ENCODE data around the gene PNMA8B. TPM values are rescaled to one million over a fixed set of nuclear protein-coding genes. Genes with fewer than 3 reads are reported as not detected.

The PNMA8B gene
- total RNA-seq, 5 donors from 2014 or later (not counting 1 experiment from before 2014, with no cell fraction given), result 0.20 to 1.1 (median 0.44) TPM

DNA sequence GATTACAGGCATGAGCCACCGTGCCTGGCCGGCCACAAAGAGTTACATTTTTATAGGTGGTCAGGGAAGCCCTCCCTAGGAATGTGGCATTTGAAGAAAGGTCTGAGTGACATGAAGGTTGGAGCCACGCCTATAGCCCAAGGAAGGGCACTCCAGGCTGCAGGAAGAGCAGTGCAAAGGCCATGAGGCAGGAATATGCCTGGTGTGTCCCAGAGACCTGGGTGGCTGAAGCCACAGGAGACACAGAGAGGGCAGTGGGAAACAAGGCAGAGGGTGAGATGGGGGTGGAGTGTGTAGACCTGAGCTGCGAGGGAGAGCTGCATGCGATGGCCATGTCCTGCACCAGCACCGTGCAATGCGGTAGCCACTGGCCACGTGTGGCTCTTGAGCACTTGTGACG is 4.9 kb downstream of the PNMA8B start:
- no peaks in the 10 kb centered on the region for H3K9me3 Mint-ChIP-seq
- ChIA-PET POLR2A (no interaction called here), CTCF (no interaction called here)
- H3K27me3 Mint-ChIP-seq, result peaks cover 60 to 79% of the 10 kb centered on the region in 2 donors
- peaks cover 5 to 65% of the 10 kb centered on the region in 2 experiments for H3K4me1 ChIP-seq (ENCODE audit: control insufficient read depth in 1 of 2, extremely low read depth in 1 of 2, insufficient read depth in 2 of 2, low read length in 2 of 2)
- peaks cover 7 to 89% of the 10 kb centered on the region in 2 experiments for H3K27me3 ChIP-seq (replicated peaks in 1 of 2; ENCODE audit: control insufficient read depth in 2 of 2, extremely low read depth in 1 of 2, insufficient read depth in 2 of 2, low read length in 1 of 2)
- no peak for ATAC-seq (replicated peaks in 1 of 4)
- H3K9me3 ChIP-seq, result no peaks in the 10 kb centered on the region
- H3K27ac ChIP-seq (ENCODE audit: low read length), result no peak overlapping the region
- H3K4me3 Mint-ChIP-seq, result peak overlapping the region in 2 of 3 donors; percentile 23 to 43
- DNase-seq, result no peak
- H3K4me1 Mint-ChIP-seq, result peaks cover 42 to 48% (median 44%) of the 10 kb centered on the region in 3 donors
- H3K4me3 ChIP-seq (ENCODE audit: control insufficient read depth in 1 of 2, extremely low read depth in 1 of 2, low read length in 1 of 2), result no peak overlapping the region
- no peaks in the 10 kb centered on the region for H3K36me3 Mint-ChIP-seq
- H3K27ac Mint-ChIP-seq, result no peak overlapping the region
- 36% methylated on average over 3 of the region's 9 CpGs for WGBS (ENCODE audit: insufficient coverage)
- H3K36me3 ChIP-seq (ENCODE audit: control insufficient read depth in 2 of 2, extremely low read depth in 1 of 2, insufficient read depth in 1 of 2, low read length in 1 of 2), result no peaks in the 10 kb centered on the region

DNA sequence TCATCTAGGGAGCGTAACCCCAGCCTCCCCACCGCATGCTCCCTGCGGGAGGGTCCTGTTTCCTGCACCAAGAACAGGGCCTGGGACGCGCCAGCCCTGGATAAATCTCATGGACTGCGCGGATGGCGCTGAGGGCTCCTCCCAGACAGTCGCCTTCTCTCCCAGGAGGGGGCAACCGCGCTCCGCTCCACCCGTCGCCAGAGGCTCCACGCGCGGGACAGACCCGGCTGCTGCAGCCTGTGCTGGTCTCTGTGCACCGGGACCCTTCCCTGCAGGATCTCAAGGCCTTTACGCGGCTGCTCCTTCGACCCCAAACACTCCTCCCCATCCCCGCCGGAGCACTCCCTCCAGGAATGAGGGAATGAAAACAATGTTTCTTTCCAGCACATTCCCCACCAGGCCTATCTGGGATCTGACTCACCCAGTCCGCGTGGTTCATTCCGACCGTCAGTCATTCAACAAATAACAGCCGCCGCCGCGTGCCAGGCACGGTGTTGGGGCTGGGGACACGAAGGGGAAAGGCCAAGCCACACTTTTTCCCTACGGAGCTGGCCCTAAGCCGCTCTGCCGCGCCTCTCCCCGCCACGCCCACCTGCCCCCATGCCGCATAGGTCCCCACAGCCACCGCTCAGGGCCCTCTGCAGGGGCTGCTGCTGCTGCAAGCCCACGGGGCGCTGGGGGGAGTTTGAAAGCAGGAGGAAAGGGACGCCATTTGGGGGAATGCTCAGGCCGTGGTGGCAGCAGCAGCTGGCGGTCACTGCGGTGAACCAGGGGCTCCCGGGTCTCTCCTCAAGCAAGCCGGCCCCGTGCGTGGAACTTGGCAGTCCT is 6.0 kb downstream of the PNMA8B start:
- no peaks in the 10 kb centered on the region for H3K9me3 ChIP-seq
- WGBS (ENCODE audit: insufficient coverage), result 7% methylated on average over 40 of the region's 52 CpGs
- CTCF ChIA-PET, result interaction anchor here in 1 of 2 donors (0.6 to 0.7 kb wide), 2 partner anchors 90 to 145 kb away, joined by 3 to 6 read pairs; no protein-coding TSS in a partner anchor
- POLR2A ChIA-PET, result no interaction called here
- Mint-ChIP-seq H3K27ac (peak overlapping the region in 1 of 2 donors; percentile 27), H3K27me3 (peaks cover 61 to 80% of the 10 kb centered on the region in 2 donors), H3K36me3 (no peaks in the 10 kb centered on the region), H3K4me1 (peaks cover 40 to 43% (median 42%) of the 10 kb centered on the region in 3 donors), H3K9me3 (no peaks in the 10 kb centered on the region), H3K4me3 (peak overlapping the region in 1 of 3 donors; percentile 23)
- ATAC-seq (replicated peaks in 1 of 4) (peak in 2 of 4 experiments; percentile 18 to 40), DNase-seq (peak in 2 of 35 experiments; percentile 9 to 24)
- H3K4me1 ChIP-seq (ENCODE audit: control insufficient read depth in 1 of 2, extremely low read depth in 1 of 2, insufficient read depth in 2 of 2, low read length in 2 of 2), result peaks cover 5 to 55% of the 10 kb centered on the region in 2 experiments
- no peak overlapping the region for H3K4me3 ChIP-seq (ENCODE audit: control insufficient read depth in 1 of 2, extremely low read depth in 1 of 2, low read length in 1 of 2)
- no peaks in the 10 kb centered on the region for H3K36me3 ChIP-seq (ENCODE audit: control insufficient read depth in 2 of 2, extremely low read depth in 1 of 2, insufficient read depth in 1 of 2, low read length in 1 of 2)
- no peak overlapping the region for H3K27ac ChIP-seq (ENCODE audit: low read length)
- H3K27me3 ChIP-seq (replicated peaks in 1 of 2; ENCODE audit: control insufficient read depth in 2 of 2, extremely low read depth in 1 of 2, insufficient read depth in 2 of 2, low read length in 1 of 2), result peaks cover 7 to 78% of the 10 kb centered on the region in 2 experiments

DNA sequence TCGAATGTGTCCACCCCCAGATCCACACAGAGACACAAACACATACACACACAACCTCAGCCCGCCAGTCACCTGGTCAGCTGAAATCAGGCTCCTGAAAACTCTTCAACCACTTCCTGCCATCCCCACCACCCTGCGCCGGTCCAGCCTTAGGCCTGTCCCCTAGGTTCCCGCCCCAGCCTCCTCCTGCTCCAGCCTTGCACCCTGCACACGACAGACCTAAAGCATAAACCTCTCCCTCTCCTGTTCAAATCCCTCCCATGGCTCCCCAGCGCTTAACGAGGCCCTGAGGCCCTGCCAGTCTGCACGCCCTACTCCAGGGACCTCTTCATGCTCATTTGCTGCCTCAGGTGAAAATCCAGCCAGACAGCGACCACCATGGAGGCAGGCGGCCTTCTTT is 7.1 kb downstream of the PNMA8B start:
- Histone ChIP-seq H3K4me1 (ENCODE audit: control insufficient read depth in 1 of 2, extremely low read depth in 1 of 2, insufficient read depth in 2 of 2, low read length in 2 of 2) (peaks cover 2 to 45% of the 10 kb centered on the region in 2 experiments), H3K27me3 (replicated peaks in 1 of 2; ENCODE audit: control insufficient read depth in 2 of 2, extremely low read depth in 1 of 2, insufficient read depth in 2 of 2, low read length in 1 of 2) (peaks cover 7 to 73% of the 10 kb centered on the region in 2 experiments), H3K9me3 (no peaks in the 10 kb centered on the region), H3K27ac (ENCODE audit: low read length) (no peak overlapping the region), H3K4me3 (ENCODE audit: control insufficient read depth in 1 of 2, extremely low read depth in 1 of 2, low read length in 1 of 2) (no peak overlapping the region), H3K36me3 (ENCODE audit: control insufficient read depth in 2 of 2, extremely low read depth in 1 of 2, insufficient read depth in 1 of 2, low read length in 1 of 2) (no peaks in the 10 kb centered on the region)
- DNase-seq, result no peak
- WGBS (ENCODE audit: insufficient coverage), result 21% methylated on average over 11 of the region's 11 CpGs
- Mint-ChIP-seq H3K36me3 (no peaks in the 10 kb centered on the region), H3K27me3 (peaks cover 59 to 78% of the 10 kb centered on the region in 2 donors), H3K9me3 (no peaks in the 10 kb centered on the region), H3K27ac (no peak overlapping the region), H3K4me3 (peak overlapping the region in 1 of 3 donors; percentile 14), H3K4me1 (peaks cover 30 to 35% (median 33%) of the 10 kb centered on the region in 3 donors)
- POLR2A ChIA-PET, result no interaction called here
- ATAC-seq (replicated peaks in 1 of 4), result no peak
- CTCF ChIA-PET, result no interaction called here

DNA sequence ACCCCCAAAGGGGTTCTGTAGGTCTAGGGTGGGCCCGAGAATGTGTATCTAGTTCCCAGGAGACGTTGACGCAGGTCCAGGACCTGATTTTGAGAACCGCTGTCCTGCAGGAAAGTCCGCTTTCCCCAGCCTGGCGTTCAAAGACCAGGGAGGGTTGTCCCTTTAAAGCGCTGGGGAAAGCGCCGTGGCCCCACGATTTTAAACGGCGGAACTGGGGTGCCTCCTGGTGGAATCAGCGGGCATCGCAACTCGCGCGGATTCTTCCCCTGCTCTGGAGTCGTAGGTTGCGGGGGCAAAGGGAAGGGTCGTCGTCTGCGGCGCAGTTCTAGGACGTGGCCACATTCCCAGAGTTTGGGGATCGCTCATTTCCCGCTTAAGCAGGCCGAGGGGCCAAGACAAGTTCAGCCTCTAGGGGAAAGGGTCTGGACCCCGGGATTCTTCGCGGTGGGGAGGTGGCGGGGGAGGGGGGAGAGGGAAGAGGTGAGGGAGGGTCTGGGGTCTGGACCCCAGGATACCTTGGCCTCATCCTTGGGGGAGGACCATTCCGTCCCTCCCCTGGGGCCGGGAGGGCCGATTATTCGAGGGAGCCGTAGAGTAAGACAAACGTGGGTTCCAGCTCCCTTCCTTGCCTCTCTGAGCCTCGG is 7.7 kb downstream of the PNMA8B start:
- under 1% methylated on average over 17 of the region's 38 CpGs for WGBS (ENCODE audit: insufficient coverage)
- Mint-ChIP-seq H3K27ac (no peak overlapping the region), H3K4me3 (peak overlapping the region in 2 of 3 donors; percentile 9 to 52), H3K27me3 (peaks cover 59 to 76% of the 10 kb centered on the region in 2 donors), H3K4me1 (peaks cover 30 to 33% (median 33%) of the 10 kb centered on the region in 3 donors), H3K36me3 (no peaks in the 10 kb centered on the region), H3K9me3 (no peaks in the 10 kb centered on the region)
- peaks cover 7 to 69% of the 10 kb centered on the region in 2 experiments for H3K27me3 ChIP-seq (replicated peaks in 1 of 2; ENCODE audit: control insufficient read depth in 2 of 2, extremely low read depth in 1 of 2, insufficient read depth in 2 of 2, low read length in 1 of 2)
- no peak overlapping the region for H3K4me3 ChIP-seq (ENCODE audit: control insufficient read depth in 1 of 2, extremely low read depth in 1 of 2, low read length in 1 of 2)
- ChIA-PET CTCF (no interaction called here), POLR2A (no interaction called here)
- peaks cover under 1 to 42% of the 10 kb centered on the region in 2 experiments for H3K4me1 ChIP-seq (ENCODE audit: control insufficient read depth in 1 of 2, extremely low read depth in 1 of 2, insufficient read depth in 2 of 2, low read length in 2 of 2)
- no peaks in the 10 kb centered on the region for H3K9me3 ChIP-seq
- peak; percentile 60 to 83 (median 74) for ATAC-seq (replicated peaks in 1 of 4)
- no peaks in the 10 kb centered on the region for H3K36me3 ChIP-seq (ENCODE audit: control insufficient read depth in 2 of 2, extremely low read depth in 1 of 2, insufficient read depth in 1 of 2, low read length in 1 of 2)
- peak; percentile 27 to 81 (median 67) for DNase-seq
- H3K27ac ChIP-seq (ENCODE audit: low read length), result no peak overlapping the region

DNA sequence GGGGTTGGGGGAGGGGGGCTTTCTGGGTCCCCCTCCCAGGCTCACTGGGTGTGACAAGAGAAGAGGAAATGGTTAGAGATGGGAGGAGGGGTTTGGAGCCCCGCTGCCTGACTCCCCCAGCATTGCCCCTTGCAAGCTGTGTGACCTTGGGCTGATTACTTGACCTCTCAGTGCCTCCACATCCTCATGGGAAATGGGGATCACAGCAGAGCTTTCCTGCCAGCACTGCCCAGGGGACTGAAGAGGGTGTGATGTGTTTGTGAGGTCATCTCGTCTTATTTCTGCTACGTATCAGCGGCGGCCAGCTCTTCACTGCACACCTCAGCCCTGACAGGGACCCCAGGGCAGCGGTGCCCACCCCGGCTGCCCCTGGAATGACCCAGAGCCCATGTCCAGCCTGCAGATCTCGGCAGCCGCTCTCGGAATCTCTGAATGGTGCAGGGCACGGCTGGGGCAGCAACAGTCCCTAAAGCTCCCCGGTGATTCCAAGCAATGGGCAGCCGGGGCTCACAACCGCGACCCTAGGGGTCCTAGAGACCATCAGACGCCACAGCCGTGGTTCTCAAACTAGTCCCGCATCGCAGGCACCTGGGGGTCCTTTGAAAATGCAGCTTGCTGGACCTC is 8.4 kb downstream of the PNMA8B start:
- H3K27ac ChIP-seq (ENCODE audit: low read length), result no peak overlapping the region
- ChIA-PET POLR2A (no interaction called here), CTCF (no interaction called here)
- no peaks in the 10 kb centered on the region for H3K9me3 ChIP-seq
- Mint-ChIP-seq H3K9me3 (no peaks in the 10 kb centered on the region), H3K27me3 (peaks cover 64 to 78% of the 10 kb centered on the region in 2 donors), H3K27ac (no peak overlapping the region), H3K36me3 (no peaks in the 10 kb centered on the region), H3K4me3 (peak overlapping the region in 2 of 3 donors; percentile 9 to 52), H3K4me1 (peaks cover 30 to 33% (median 33%) of the 10 kb centered on the region in 3 donors)
- no peaks in the 10 kb centered on the region for H3K36me3 ChIP-seq (ENCODE audit: control insufficient read depth in 2 of 2, extremely low read depth in 1 of 2, insufficient read depth in 1 of 2, low read length in 1 of 2)
- 14% methylated on average over 14 of the region's 19 CpGs for WGBS (ENCODE audit: insufficient coverage)
- peaks cover 7 to 63% of the 10 kb centered on the region in 2 experiments for H3K27me3 ChIP-seq (replicated peaks in 1 of 2; ENCODE audit: control insufficient read depth in 2 of 2, extremely low read depth in 1 of 2, insufficient read depth in 2 of 2, low read length in 1 of 2)
- no peak overlapping the region for H3K4me3 ChIP-seq (ENCODE audit: control insufficient read depth in 1 of 2, extremely low read depth in 1 of 2, low read length in 1 of 2)
- H3K4me1 ChIP-seq (ENCODE audit: control insufficient read depth in 1 of 2, extremely low read depth in 1 of 2, insufficient read depth in 2 of 2, low read length in 2 of 2), result peaks cover 0 to 35% of the 10 kb centered on the region in 2 experiments
- no peak for ATAC-seq (replicated peaks in 1 of 4)
- DNase-seq, result no peak

DNA sequence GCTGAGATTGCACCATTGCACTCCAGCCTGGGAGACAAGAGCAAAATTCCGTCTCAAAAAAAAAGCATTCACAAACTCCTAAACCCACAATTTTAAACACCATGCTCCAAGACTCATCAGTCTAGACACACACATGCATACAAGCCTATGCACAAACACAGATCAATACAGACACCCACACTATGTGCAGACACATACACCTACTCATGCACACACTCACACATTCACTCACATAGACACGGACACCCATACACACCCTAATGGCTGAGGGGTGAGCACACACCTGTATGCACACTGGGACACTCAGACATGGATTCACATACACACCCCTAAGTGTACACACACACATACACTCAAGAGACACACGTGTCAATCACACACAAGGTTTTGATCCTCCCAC is 9.3 kb downstream of the PNMA8B start:
- no peaks in the 10 kb centered on the region for H3K9me3 ChIP-seq
- no peak overlapping the region for H3K27ac ChIP-seq (ENCODE audit: low read length)
- ATAC-seq (replicated peaks in 1 of 4), result no peak
- WGBS (ENCODE audit: insufficient coverage), result 82% methylated on average over 3 of the region's 3 CpGs
- CTCF ChIA-PET, result no interaction called here
- POLR2A ChIA-PET, result no interaction called here
- H3K27me3 ChIP-seq (replicated peaks in 1 of 2; ENCODE audit: control insufficient read depth in 2 of 2, extremely low read depth in 1 of 2, insufficient read depth in 2 of 2, low read length in 1 of 2), result peaks cover 4 to 53% of the 10 kb centered on the region in 2 experiments
- no peaks in the 10 kb centered on the region for H3K36me3 Mint-ChIP-seq
- H3K9me3 Mint-ChIP-seq, result no peaks in the 10 kb centered on the region
- no peaks in the 10 kb centered on the region for H3K36me3 ChIP-seq (ENCODE audit: control insufficient read depth in 2 of 2, extremely low read depth in 1 of 2, insufficient read depth in 1 of 2, low read length in 1 of 2)
- peak overlapping the region in 1 of 2 donors; percentile 21 for H3K27ac Mint-ChIP-seq
- no peak overlapping the region for H3K4me3 ChIP-seq (ENCODE audit: control insufficient read depth in 1 of 2, extremely low read depth in 1 of 2, low read length in 1 of 2)
- peaks cover 59 to 77% of the 10 kb centered on the region in 2 donors for H3K27me3 Mint-ChIP-seq
- no peak for DNase-seq
- H3K4me1 Mint-ChIP-seq, result peaks cover 27 to 33% (median 31%) of the 10 kb centered on the region in 3 donors
- H3K4me1 ChIP-seq (ENCODE audit: control insufficient read depth in 1 of 2, extremely low read depth in 1 of 2, insufficient read depth in 2 of 2, low read length in 2 of 2), result peaks cover 0 to 29% of the 10 kb centered on the region in 2 experiments
- peak overlapping the region in 1 of 3 donors; percentile 52 for H3K4me3 Mint-ChIP-seq
